HepG2 (cell line): Measurements from ENCODE around the gene SLC9A8. TPM values are rescaled to one million over a fixed set of nuclear protein-coding genes. Genes with fewer than 3 reads are reported as not detected.
A peak's percentile ranks its signal among the peaks of the same experiment; 100 is the strongest.

Experiments used
- ATAC-seq: fragments of 200-7000 bp; cut with Tn5 transposase; 3 replicates; pipeline ENCODE4 v1.9.1; 2020; ENCODE audit warnings: mild to moderate bottlenecking, moderate library complexity
- BruUV-seq: library from RNA; stranded (reverse); fragments of 400-500 nt; replicated peaks from 2 replicates; lab custom pipeline; 2021; lab: Mats Ljungman, UMichigan
- CTCF ChIA-PET: fragments of 300-600 bp; formaldehyde crosslinking; extraction: SDS; loops from one replicate; lab custom pipeline; 2021; ENCODE audit warnings: low total read pairs, inconsistent platforms, low intra/inter-chr PET ratio; lab: Yijun Ruan, JAX
- POLR2A ChIA-PET: fragments of 350-600 bp; sonication (Branson Sonifier 250); formaldehyde crosslinking; loops from one replicate; lab custom pipeline; 2020; ENCODE audit warnings: antibody characterized with exemption, inconsistent platforms; lab: Yijun Ruan, JAX
- DNase-seq: peaks from one replicate; pipeline ENCODE4 v3.0.0-alpha.2; 2015; ENCODE audit warnings: low spot score
- FAIRE-seq: peaks from 3 replicates; lab custom pipeline; 2011; peaks lifted over from hg19 to GRCh38; lab: Jason Lieb, UNC
- H2AFZ ChIP-seq: one replicate; pipeline ENCODE4 v1.6.1; 2011; ENCODE audit warnings: low read length, inconsistent platforms
- H3K27ac ChIP-seq: fragments of 300-600 bp; 3 replicates; pipeline ENCODE4 v1.8.0; 2011; ENCODE audit warnings: mixed run types, mild to moderate bottlenecking, mixed read lengths, low read length, inconsistent platforms; ENCODE audit not compliant: insufficient read depth; ENCODE audit errors: extremely low read length
- H3K27me3 ChIP-seq, 2 experiments: fragments of 200-600 bp in 1 of 2; 2 replicates in 1 of 2; 3 replicates in 1 of 2; pipeline versions ENCODE4 v1.6.0 to v1.8.0; 2011; ENCODE audit warnings: low read length in 2 of 2, mild to moderate bottlenecking in 2 of 2, moderate library complexity in 2 of 2, inconsistent platforms in 1 of 2; ENCODE audit not compliant: insufficient read depth in 2 of 2, control insufficient read depth in 1 of 2
- H3K36me3 ChIP-seq, 2 experiments: fragments of 200-600 bp in 1 of 2; replicated peaks in 1 of 2; 2 replicates in 1 of 2; 3 replicates in 1 of 2; pipeline versions ENCODE4 v1.5.1 to v1.8.0; 2011; ENCODE audit warnings: low read length in 2 of 2, inconsistent platforms in 1 of 2; ENCODE audit not compliant: insufficient read depth in 2 of 2, control insufficient read depth in 1 of 2
- H3K4me1 ChIP-seq: 2 replicates; pipeline ENCODE4 v1.5.1; 2012; ENCODE audit warnings: low read length, inconsistent platforms; ENCODE audit not compliant: insufficient read depth
- H3K4me2 ChIP-seq: 2 replicates; pipeline ENCODE4 v1.6.0; 2011; ENCODE audit warnings: low read depth, low read length, inconsistent platforms
- H3K4me3 ChIP-seq, 3 experiments: fragments of 200-600 bp in 1 of 3; sonication (generic), shearing (Covaris generic) in 1 of 3; replicated peaks in 1 of 3; 2 replicates each; pipeline ENCODE4 v1.5.1; 2011 to 2016; ENCODE audit warnings: low read length in 3 of 3, inconsistent platforms in 2 of 3, low read depth in 2 of 3, mild to moderate bottlenecking in 2 of 3, control low read depth in 1 of 3, mixed read lengths in 1 of 3; ENCODE audit not compliant: insufficient read depth in 1 of 3
- H3K79me2 ChIP-seq: one replicate; pipeline ENCODE4 v1.6.1; 2011; ENCODE audit warnings: low read length, inconsistent platforms; ENCODE audit not compliant: insufficient read depth
- H3K9ac ChIP-seq: 2 replicates; pipeline ENCODE4 v1.6.0; 2011; ENCODE audit warnings: mild to moderate bottlenecking, low read depth, low read length, inconsistent platforms; ENCODE audit not compliant: insufficient read depth
- H3K9me3 ChIP-seq: 2 replicates; pipeline ENCODE4 v1.5.1; 2012; ENCODE audit warnings: mild to moderate bottlenecking, low read length
- H4K20me1 ChIP-seq: 2 replicates; pipeline ENCODE4 v1.6.0; 2011; ENCODE audit warnings: inconsistent platforms, mild to moderate bottlenecking, low read length, moderate library complexity; ENCODE audit not compliant: insufficient read depth
- GFI1 ChIP-seq: sonication (generic); formaldehyde crosslinking; IDR thresholded peaks from 2 replicates; pipeline ENCODE4 v1.5.0; 2020; ENCODE audit warnings: missing genetic modification reagents, mild to moderate bottlenecking, borderline replicate concordance
- KAT7 ChIP-seq: IDR thresholded peaks from 2 replicates; pipeline ENCODE4 v1.6.1; 2018; ENCODE audit warnings: borderline replicate concordance, missing compliant biosample characterization
- MAFF ChIP-seq: IDR thresholded peaks from 2 replicates; pipeline ENCODE4 v1.6.1; 2011; ENCODE audit warnings: low read depth, low read length, improper control_type of control experiment
- MAFK ChIP-seq, 2 experiments: IDR thresholded peaks in 1 of 2; conservative IDR thresholded peaks in 1 of 2; 2 replicates each; pipeline ENCODE4 v1.6.1; 2011; ENCODE audit warnings: improper control_type of control experiment in 2 of 2, low read length in 2 of 2
- NFE2 ChIP-seq: sonication (generic); formaldehyde crosslinking; IDR thresholded peaks from 2 replicates; pipeline ENCODE4 v1.4.0; 2020; ENCODE audit warnings: missing genetic modification reagents
- NFE2L2 ChIP-seq: fragments of 150-350 bp; IDR thresholded peaks from 2 replicates; pipeline ENCODE4 v1.6.1; 2014; ENCODE audit warnings: low read length
- SAP130 ChIP-seq: IDR thresholded peaks from 2 replicates; pipeline ENCODE4 v1.6.1; 2016; ENCODE audit warnings: low read depth
- SP2 ChIP-seq: sonication (generic); formaldehyde crosslinking; IDR thresholded peaks from 2 replicates; pipeline ENCODE4 v1.5.1; 2020; ENCODE audit warnings: mild to moderate bottlenecking, missing genetic modification reagents
- WGBS: methylation state at CpG from one replicate; pipeline ENCODE4 v1.1.6; 2017; ENCODE audit warnings: low lambda C conversion rate; 5-methylcytosine and 5-hydroxymethylcytosine counted together
- in situ Hi-C: cut with HindIII; loops from 2 replicates; pipeline ENCODE4 v1.10.0; 2017; ENCODE audit warnings: low pct_unique_long_range_greater_than_20kb; ENCODE audit not compliant: extremely low pct_ligation_motif_present
- intact Hi-C: fragments of 100-400 bp; cut with micrococcal nuclease; formaldehyde crosslinking; loops from one replicate; pipeline ENCODE4 v1.10.0; 2022; ENCODE audit not compliant: unreplicated experiment
- polyA plus RNA-seq, 8 experiments: library from polyadenylated mRNA; depleted of rRNA in 3 of 8; stranded (reverse) in 7 of 8; unstranded in 1 of 8; fragments of >200 nt; fragmentation: Illumina TruSeq in 4 of 8; extraction: Trizol in 4 of 8; gene quantifications; 2 replicates each; pipeline versions ENCODE4 v1.2.1 to v1.2.3, GENCODE V29; 2011 to 2016; ENCODE audit warnings: low read depth in 4 of 8, missing spikeins in 1 of 8, mixed read lengths in 1 of 8; ENCODE audit not compliant: insufficient read depth in 1 of 8
- total RNA-seq, 5 experiments: library from RNA; depleted of rRNA; stranded (reverse); fragments of >200 nt; fragmentation: Illumina TruSeq; extraction: Trizol; gene quantifications; 2 replicates each; pipeline ENCODE4 v1.2.3, GENCODE V29; 2016; ENCODE audit warnings: low read depth in 1 of 5

Gene SLC9A8
- total and polyA plus RNA-seq, 2 of the 13 experiments (the other 11 are each of a cell fraction or from before 2014, with no cell fraction given): 4.1 to 7.4 TPM

DNA sequence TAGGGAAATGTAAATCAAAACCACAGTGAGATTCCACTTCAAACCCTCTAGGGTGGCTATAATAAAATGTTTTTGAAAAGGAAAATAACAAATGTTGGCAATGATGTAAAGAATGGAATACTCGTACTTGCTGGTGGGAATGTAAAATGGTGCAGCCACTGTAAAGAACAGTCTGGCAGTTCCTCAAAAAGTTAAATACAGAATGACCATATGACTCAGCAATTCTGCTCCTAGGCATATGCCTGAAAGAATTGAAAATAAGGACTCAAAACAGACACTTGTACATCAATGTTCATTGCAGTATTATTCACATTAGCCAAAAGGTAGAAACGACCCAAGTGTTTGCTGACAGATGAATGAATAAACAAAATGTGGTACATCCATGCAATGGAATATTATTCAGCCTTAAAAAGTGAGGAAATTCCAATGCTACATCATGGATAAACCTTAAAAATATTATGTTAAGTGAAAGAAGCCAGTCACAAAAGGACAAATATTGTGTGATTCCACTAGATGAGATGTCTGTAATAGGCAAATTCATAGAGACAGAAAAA, 113.3 kb downstream of the SLC9A8 start:
- intact Hi-C loops: no loop called here
- Histone ChIP-seq H3K79me2 (no peaks in the 10 kb centered on the region), H3K27ac (no peak overlapping the region), H4K20me1 (no peaks in the 10 kb centered on the region), H3K4me3 (no peak overlapping the region), H3K9ac (no peak overlapping the region), H3K4me1 (peaks cover 40% of the 10 kb centered on the region), H3K36me3 (no peaks in the 10 kb centered on the region), H3K9me3 (no peaks in the 10 kb centered on the region), H2AFZ (peak overlapping the region; percentile 1), H3K4me2 (no peak overlapping the region), H3K27me3 (no peaks in the 10 kb centered on the region)
- ChIA-PET POLR2A (interaction anchor here (5.9 kb wide), 1 partner anchor 10 kb away, joined by 28 read pairs; the partner anchor contains the start of gene SPATA2), CTCF (no interaction called here)
- no TSS peak for BruUV-seq
- DNase-seq (no peak), FAIRE-seq (no peak), ATAC-seq (no peak)
- in situ Hi-C loops: no loop called here
- WGBS: 84% methylated on average over 2 of the region's 2 CpGs
- TF ChIP-seq KAT7 (CRISPR knock-in tag): no peak
- peak; percentile 80 for TF ChIP-seq MAFF
- peak; percentile 97 for TF ChIP-seq NFE2L2
- no peak for TF ChIP-seq GFI1 (CRISPR knock-in tag)
- peak; percentile 88 to 90 for TF ChIP-seq MAFK (conservative IDR thresholded peaks at IDR 0.05 in 1 of 2, IDR thresholded peaks at IDR 0.05 in 1 of 2; ENCODE audit: low read length in 2 of 2)
- 0 out of 2 replicates have a peak, but pooled peaks have one; percentile 9 for TF ChIP-seq SAP130 (CRISPR knock-in tag)
- no peak for TF ChIP-seq SP2 (CRISPR knock-in tag)
- TF ChIP-seq NFE2 (CRISPR knock-in tag): peak; percentile 91
